ENCODE measurements around the gene PIK3C2A.

DNA sequence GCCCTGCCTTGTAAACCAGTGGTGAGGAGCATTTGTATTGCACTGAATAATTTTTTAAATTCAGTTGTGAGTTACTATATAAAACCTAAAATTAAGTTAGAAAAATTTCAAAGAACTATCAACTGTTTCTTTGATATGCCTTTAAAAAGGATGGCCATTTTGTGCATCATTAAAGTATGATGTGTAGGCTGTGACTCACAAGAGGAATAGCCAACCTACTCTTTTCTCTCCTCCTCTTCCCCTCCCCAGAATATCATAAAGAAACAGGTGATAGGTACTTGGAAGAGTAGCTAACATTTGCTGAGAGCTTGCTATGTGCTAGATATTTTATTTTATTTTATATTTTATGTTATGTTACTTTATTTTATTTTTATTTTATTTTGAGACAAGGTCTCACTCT lies 10.6 kb upstream of the PIK3C2A start:
- TF ChIP-seq, protein P1, sequence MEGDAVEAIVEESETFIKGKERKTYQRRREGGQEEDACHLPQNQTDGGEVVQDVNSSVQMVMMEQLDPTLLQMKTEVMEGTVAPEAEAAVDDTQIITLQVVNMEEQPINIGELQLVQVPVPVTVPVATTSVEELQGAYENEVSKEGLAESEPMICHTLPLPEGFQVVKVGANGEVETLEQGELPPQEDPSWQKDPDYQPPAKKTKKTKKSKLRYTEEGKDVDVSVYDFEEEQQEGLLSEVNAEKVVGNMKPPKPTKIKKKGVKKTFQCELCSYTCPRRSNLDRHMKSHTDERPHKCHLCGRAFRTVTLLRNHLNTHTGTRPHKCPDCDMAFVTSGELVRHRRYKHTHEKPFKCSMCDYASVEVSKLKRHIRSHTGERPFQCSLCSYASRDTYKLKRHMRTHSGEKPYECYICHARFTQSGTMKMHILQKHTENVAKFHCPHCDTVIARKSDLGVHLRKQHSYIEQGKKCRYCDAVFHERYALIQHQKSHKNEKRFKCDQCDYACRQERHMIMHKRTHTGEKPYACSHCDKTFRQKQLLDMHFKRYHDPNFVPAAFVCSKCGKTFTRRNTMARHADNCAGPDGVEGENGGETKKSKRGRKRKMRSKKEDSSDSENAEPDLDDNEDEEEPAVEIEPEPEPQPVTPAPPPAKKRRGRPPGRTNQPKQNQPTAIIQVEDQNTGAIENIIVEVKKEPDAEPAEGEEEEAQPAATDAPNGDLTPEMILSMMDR (IDR thresholded peaks at IDR 0.05) = no peak
- no peak for TF ChIP-seq JUND (IDR thresholded peaks at IDR 0.05)
- TF ChIP-seq RAD21 (IDR thresholded peaks at IDR 0.05; ENCODE audit: low read length) = no peak
- no peak for TF ChIP-seq NFIC (IDR thresholded peaks at IDR 0.05; ENCODE audit: borderline replicate concordance)
- TF ChIP-seq, protein P2, sequence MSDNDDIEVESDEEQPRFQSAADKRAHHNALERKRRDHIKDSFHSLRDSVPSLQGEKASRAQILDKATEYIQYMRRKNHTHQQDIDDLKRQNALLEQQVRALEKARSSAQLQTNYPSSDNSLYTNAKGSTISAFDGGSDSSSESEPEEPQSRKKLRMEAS (IDR thresholded peaks at IDR 0.05; ENCODE audit: low read depth) = no peak
- TF ChIP-seq, protein P3, sequence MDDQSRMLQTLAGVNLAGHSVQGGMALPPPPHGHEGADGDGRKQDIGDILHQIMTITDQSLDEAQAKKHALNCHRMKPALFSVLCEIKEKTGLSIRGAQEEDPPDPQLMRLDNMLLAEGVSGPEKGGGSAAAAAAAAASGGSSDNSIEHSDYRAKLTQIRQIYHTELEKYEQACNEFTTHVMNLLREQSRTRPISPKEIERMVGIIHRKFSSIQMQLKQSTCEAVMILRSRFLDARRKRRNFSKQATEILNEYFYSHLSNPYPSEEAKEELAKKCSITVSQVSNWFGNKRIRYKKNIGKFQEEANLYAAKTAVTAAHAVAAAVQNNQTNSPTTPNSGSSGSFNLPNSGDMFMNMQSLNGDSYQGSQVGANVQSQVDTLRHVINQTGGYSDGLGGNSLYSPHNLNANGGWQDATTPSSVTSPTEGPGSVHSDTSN (IDR thresholded peaks at IDR 0.05) = no peak
